Effector memory CD8-positive, alpha-beta T cell (primary cell): ENCODE data around the gene MYO10.

Experiments
- ATAC-seq: fragments of 150-1000 bp; cut with Tn5 transposase; replicated peaks from 2 replicates; pipeline ENCODE4 v1.10.0; 2021; ENCODE audit warnings: mild to moderate bottlenecking, moderate library complexity
- DNase-seq, 3 experiments: peaks; one replicate each; pipeline ENCODE4 v3.0.0; 2021
- H3K27ac Mint-ChIP-seq, 2 donors: one replicate each; pipeline ENCODE4 v1.8.0; 2022; ENCODE audit warnings: mild to moderate bottlenecking in 2 of 2, mixed read lengths in 2 of 2, moderate library complexity in 2 of 2
- H3K27me3 Mint-ChIP-seq, 2 donors: one replicate each; pipeline ENCODE4 v1.8.0; 2022; ENCODE audit warnings: mixed read lengths in 2 of 2
- H3K36me3 Mint-ChIP-seq: one replicate; pipeline ENCODE4 v1.8.0; 2022; ENCODE audit warnings: mild to moderate bottlenecking, moderate library complexity, mixed read lengths; ENCODE audit not compliant: insufficient read depth
- H3K4me1 Mint-ChIP-seq, 2 donors: one replicate each; pipeline ENCODE4 v1.8.0; 2022; ENCODE audit warnings: low read depth in 2 of 2, mixed read lengths in 2 of 2
- H3K4me3 Mint-ChIP-seq, 2 donors: one replicate each; pipeline ENCODE4 v1.8.0; 2022; ENCODE audit warnings: mild to moderate bottlenecking in 2 of 2, mixed read lengths in 2 of 2, moderate library complexity in 2 of 2
- H3K9me3 Mint-ChIP-seq, 2 donors: one replicate each; pipeline ENCODE4 v1.8.0; 2022; ENCODE audit warnings: mixed read lengths in 2 of 2

MYO10 gene

DNA sequence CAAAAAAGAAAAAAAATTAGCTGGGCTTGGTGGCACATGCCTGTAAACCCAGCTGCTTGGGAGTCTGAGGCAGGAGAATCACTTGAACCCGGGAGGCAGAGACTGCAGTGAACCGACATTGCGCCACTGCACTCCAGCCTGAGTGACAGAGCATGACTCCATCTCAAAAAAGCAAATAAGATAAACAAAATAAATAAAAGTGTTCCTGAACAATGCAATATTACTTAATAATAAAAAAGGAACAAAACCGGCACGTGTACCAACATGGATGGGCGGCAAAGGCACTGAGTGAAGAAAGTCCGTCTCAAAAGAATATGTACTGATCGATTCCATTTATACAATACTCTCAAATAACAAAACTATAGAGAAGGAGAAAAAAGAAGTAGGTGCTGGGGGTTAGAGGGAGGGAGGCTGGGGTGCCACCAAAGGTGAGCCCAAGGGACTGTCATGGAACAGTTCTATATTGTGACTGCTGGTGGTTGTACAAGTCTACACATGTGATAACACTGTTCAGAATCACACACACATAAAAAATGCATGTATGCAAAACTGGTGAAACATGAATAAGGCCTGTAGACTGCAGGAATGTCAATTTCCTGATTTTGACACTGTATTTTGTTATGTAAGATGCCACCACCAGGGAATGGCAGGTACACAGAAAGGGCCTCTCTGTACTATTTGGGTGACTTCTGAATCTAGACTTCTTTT lies 15.8 kb downstream of the MYO10 start:
- no peak for DNase-seq
- Mint-ChIP-seq H3K27ac (no peak overlapping the region), H3K36me3 (no peaks in the 10 kb centered on the region), H3K9me3 (peaks cover 2 to 6% of the 10 kb centered on the region in 2 donors), H3K27me3 (no peaks in the 10 kb centered on the region), H3K4me3 (no peak overlapping the region), H3K4me1 (no peaks in the 10 kb centered on the region)
- ATAC-seq, result no peak

DNA sequence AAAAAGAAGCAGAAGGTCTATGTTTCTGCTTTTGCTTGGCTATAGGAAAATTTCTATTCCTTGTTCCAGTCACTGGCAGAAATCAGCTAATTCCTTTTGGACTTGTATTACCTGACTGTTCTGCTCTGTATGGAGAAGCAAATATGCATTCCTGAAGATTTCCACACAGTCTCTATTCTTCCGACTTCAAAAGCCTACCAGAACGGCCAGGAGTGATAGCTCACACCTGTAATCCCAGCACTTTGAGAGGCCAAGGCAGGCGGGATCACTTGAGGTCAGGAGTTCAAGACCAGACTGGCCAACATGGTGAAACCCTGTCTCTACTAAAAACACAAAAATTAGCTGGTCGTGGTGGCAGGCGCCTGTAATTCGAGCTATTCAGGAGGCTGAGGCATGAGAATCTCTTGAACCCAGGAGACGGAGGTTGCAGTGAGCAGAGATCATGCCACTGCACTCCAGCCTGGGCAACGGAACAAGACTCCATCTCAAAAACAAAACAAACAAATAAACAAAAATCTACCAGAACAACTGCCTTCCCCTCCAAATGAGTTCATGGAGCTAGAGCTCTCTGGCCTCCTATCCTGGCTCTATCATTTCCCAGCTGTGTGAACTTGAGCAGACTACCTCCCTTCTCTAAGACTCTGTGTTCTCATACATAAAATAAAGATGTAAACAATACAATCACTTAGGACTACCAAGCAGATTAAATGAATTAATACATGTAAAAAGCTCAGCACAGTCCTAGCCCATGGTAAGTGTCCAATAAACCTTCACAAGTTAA lies 17.0 kb downstream of the MYO10 start:
- DNase-seq (no peak), ATAC-seq (no peak)
- no peak overlapping the region for H3K4me3 Mint-ChIP-seq
- H3K27ac Mint-ChIP-seq, result no peak overlapping the region
- no peaks in the 10 kb centered on the region for H3K27me3 Mint-ChIP-seq
- H3K9me3 Mint-ChIP-seq, result peaks cover 2 to 6% of the 10 kb centered on the region in 2 donors
- H3K4me1 Mint-ChIP-seq, result no peaks in the 10 kb centered on the region
- no peaks in the 10 kb centered on the region for H3K36me3 Mint-ChIP-seq

DNA sequence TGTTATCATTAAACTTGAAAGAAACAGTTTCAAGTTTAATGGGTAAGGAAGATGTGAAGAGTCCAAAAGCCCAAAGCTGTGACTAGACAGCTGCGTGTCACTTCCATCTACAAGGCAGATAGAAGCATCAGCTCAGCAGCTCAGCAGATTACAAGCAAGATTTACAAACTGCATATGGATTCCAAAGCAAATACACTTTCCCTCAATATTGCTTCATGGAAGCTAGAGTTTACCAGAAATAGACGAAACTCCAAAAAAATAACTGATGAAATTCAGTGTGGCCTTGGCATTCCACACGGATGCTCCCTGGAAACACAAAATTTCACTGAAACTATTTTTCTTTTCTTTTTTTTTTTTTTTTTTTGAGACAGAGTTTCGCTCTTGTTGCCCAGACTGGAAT lies 17.9 kb downstream of the MYO10 start:
- DNase-seq, result no peak
- H3K4me3 Mint-ChIP-seq, result no peak overlapping the region
- no peaks in the 10 kb centered on the region for H3K36me3 Mint-ChIP-seq
- no peak for ATAC-seq
- no peak overlapping the region for H3K27ac Mint-ChIP-seq
- H3K27me3 Mint-ChIP-seq, result no peaks in the 10 kb centered on the region
- no peaks in the 10 kb centered on the region for H3K4me1 Mint-ChIP-seq
- peaks cover 4 to 6% of the 10 kb centered on the region in 2 donors for H3K9me3 Mint-ChIP-seq

DNA sequence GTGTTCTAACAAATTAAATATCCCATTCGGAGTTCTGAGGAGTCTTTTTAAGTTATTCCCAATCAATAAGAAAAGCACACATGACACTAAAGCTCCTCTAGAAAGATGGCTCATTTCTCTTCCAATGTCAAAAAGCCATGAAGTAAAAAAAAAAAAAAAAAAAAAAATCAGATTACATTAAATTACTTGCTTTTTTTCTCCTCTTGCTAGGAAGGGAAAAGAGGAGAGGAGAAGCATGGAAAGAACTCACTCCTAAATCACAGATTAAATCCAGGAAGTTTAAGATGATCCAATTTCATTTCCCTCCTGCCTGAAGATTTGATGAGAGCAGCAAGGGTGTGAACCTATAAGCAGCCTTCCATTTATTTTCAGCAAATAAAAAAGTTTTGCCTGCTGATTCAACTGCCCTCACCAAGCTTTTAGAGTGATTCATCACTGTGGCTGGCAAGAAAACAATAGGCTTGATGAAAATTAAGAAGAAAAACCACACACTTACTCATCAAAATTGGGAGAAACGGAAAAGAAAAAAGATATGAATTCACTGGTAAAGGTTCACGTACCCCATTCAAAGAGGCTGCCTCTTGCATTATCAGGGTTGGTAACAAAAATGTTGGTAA lies 19.7 kb downstream of the MYO10 start:
- Mint-ChIP-seq H3K27me3 (no peaks in the 10 kb centered on the region), H3K4me1 (no peaks in the 10 kb centered on the region), H3K27ac (no peak overlapping the region), H3K9me3 (peaks cover 0 to 4% of the 10 kb centered on the region in 2 donors), H3K36me3 (no peaks in the 10 kb centered on the region), H3K4me3 (no peak overlapping the region)
- DNase-seq (no peak), ATAC-seq (no peak)

DNA sequence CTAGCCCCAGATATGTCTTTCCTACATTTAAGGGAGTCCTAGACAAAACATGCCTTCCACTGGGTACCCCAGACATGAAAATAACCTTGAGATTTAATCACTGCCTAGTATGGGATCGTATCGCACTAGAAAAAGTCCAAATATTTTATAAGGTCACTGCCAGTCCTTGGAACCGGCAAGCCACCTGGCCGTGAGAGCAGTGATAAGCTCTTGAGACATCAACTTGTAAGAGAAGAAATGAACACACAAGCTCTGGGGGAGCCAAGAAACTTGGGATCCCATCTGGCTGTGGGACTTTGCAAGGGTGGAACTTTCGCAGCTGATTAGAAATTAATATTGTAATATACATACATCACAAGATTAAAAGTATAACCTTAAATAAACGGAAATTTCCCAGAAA lies 21.5 kb downstream of the MYO10 start:
- Mint-ChIP-seq H3K9me3 (peaks cover 0 to 4% of the 10 kb centered on the region in 2 donors), H3K4me1 (no peaks in the 10 kb centered on the region), H3K36me3 (no peaks in the 10 kb centered on the region), H3K4me3 (no peak overlapping the region), H3K27ac (no peak overlapping the region), H3K27me3 (no peaks in the 10 kb centered on the region)
- DNase-seq (no peak), ATAC-seq (no peak)

DNA sequence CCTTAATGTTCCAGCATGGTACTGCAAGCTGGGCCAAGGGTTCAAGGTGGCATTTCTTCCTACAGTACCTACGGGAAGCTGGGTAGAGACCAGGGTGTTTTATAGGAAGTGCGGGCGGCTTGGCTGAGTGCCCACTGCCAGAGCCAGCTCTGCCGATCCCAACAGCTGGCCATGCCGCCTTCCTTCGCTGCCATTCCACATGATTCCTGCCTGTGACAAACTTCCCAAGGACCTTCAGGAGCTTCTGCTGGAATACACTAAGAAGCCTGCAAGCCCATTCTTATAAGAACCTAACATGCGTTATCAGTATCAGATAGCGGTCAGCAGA lies 22.0 kb downstream of the MYO10 start:
- ATAC-seq, result no peak
- H3K36me3 Mint-ChIP-seq, result no peaks in the 10 kb centered on the region
- H3K4me3 Mint-ChIP-seq, result no peak overlapping the region

DNA sequence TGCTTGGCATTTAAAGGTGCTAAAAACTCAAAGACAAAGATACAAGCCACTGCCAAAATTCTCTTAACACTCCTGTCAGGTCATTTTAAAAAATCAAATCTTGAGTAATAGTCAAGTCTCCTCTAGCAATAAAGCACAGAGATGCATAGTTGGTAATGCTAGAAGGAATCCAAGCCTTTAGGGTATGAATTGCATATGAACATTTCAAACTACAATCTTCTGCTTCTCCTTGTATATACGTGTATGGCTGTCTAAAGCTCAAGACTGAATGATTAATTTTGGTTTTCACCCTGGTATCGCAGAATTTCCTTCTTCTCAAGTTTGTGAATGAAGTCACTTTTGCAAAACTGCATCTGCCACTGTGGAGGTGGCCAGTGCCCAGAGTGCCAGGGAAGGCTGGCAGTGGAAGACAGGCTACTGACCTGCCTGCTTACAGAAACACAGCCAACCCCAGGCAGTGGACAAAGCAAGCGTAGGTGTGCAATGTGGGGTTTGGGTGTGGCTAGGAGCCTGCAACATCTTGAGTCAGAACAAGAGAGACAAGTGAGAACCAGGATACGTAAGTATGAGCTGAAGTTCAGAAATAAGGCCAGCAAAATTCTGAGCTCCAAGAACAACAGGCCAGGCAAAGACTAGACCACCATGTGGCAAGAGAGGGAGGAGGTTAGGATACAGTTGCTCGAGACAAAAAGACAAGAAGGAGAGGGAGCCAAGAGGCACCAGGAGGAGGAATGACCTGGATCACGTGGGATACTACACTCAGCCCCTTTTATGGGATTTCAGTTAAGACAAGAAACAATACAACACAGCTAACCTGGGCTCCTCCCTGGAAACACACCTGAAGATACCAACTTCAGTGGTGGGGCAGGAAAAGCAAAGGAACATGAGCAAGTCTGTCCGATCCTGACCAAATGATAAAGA lies 22.6 kb downstream of the MYO10 start:
- Mint-ChIP-seq H3K4me1 (no peaks in the 10 kb centered on the region), H3K27ac (no peak overlapping the region), H3K4me3 (no peak overlapping the region), H3K36me3 (no peaks in the 10 kb centered on the region), H3K27me3 (no peaks in the 10 kb centered on the region), H3K9me3 (peaks cover 0 to 6% of the 10 kb centered on the region in 2 donors)
- ATAC-seq (no peak), DNase-seq (no peak)

More for the DNA sequence above, 22.0 kb downstream of the MYO10 start:
- no peak for DNase-seq
- Mint-ChIP-seq H3K27ac (no peak overlapping the region), H3K27me3 (no peaks in the 10 kb centered on the region), H3K4me1 (no peaks in the 10 kb centered on the region), H3K9me3 (peaks cover 0 to 2% of the 10 kb centered on the region in 2 donors)

DNA sequence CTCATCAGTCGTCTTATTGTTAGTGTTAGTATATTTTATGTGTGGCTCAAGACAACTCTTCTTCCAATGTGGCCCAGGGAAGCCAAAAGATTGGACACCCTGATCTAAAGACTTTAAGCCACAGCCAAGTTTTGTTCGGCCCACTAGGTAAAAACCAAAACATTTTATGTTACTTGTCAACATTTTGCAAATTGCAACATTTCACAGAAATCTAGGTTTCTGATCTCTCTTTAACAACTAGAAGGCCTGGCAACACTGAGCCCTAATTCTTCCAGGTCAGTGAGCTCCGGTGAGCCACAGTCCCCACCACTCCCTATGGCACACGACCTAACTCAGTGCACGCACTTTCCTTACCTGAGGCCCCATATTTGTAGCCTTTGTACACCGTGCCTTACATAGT lies 24.0 kb downstream of the MYO10 start:
- Mint-ChIP-seq H3K4me3 (no peak overlapping the region), H3K27ac (no peak overlapping the region), H3K9me3 (peaks cover 0 to 6% of the 10 kb centered on the region in 2 donors), H3K27me3 (no peaks in the 10 kb centered on the region), H3K36me3 (no peaks in the 10 kb centered on the region), H3K4me1 (no peaks in the 10 kb centered on the region)
- ATAC-seq, result no peak
- DNase-seq, result no peak

DNA sequence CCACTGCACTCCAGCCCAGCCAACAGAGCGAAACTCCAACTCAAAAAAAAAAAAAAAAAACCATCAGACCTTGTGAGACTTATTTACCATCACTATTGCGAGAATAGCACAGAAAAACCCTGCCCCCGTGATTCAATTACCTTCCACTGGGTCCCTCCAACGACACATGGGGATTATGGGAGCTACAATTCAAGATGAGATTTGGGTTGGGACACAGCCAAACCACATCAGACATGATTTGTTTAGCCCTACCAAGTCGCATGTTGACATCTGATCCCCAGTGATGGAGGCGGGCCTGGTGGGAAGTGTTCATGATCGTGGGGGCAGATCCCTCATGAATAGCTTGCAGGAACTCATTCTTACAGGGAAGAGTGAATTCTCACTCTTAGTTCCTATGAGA lies 26.6 kb downstream of the MYO10 start:
- Mint-ChIP-seq H3K27me3 (no peaks in the 10 kb centered on the region), H3K4me1 (no peaks in the 10 kb centered on the region), H3K4me3 (no peak overlapping the region), H3K27ac (no peak overlapping the region), H3K36me3 (no peaks in the 10 kb centered on the region), H3K9me3 (peaks cover 0 to 11% of the 10 kb centered on the region in 2 donors)
- DNase-seq (no peak), ATAC-seq (no peak)

DNA sequence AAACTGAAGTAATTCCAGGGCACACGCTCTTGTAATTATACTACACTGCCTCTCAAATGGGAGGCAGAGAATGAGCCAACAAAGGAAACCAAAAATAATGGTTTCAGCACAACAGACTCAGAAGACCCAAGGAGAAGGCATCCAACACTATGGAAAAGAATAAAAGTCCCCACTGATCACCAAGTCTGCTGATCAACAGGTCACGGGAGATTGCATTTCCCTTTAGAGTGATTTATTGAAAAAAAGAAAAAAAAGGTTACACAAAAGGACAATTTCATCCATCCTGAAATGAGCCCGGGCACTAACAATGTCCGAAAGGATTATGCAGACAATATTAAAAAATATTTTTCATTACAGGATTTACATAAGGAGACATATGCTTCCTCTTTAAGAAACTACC lies 28.8 kb downstream of the MYO10 start:
- H3K9me3 Mint-ChIP-seq, result peaks cover 0 to 9% of the 10 kb centered on the region in 2 donors
- no peak for ATAC-seq
- no peak for DNase-seq
- H3K4me1 Mint-ChIP-seq, result no peaks in the 10 kb centered on the region
- H3K4me3 Mint-ChIP-seq, result no peak overlapping the region
- no peaks in the 10 kb centered on the region for H3K36me3 Mint-ChIP-seq
- no peaks in the 10 kb centered on the region for H3K27me3 Mint-ChIP-seq
- no peak overlapping the region for H3K27ac Mint-ChIP-seq

DNA sequence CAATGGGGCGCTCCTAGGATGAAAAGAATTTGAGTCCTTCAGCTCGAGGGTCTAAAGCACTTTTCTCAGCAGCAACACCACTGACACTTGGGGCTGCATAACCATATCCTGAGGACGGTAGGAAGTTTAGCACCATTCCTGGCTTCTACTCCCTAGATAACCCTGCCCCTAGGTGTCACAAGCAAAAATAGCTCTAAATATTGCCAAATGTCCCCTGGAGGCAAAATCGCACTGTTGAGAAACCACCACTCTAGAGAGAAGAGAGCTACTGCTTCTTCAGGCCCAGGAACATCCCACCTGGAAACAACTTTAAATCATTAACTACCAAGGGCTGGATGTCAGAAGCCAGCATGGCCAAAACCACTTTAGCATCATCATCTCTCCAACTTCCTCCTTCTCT lies 29.8 kb downstream of the MYO10 start:
- Mint-ChIP-seq H3K36me3 (no peaks in the 10 kb centered on the region), H3K27me3 (no peaks in the 10 kb centered on the region), H3K4me1 (no peaks in the 10 kb centered on the region), H3K9me3 (peaks cover 0 to 9% of the 10 kb centered on the region in 2 donors), H3K27ac (no peak overlapping the region), H3K4me3 (no peak overlapping the region)
- DNase-seq (no peak), ATAC-seq (no peak)

DNA sequence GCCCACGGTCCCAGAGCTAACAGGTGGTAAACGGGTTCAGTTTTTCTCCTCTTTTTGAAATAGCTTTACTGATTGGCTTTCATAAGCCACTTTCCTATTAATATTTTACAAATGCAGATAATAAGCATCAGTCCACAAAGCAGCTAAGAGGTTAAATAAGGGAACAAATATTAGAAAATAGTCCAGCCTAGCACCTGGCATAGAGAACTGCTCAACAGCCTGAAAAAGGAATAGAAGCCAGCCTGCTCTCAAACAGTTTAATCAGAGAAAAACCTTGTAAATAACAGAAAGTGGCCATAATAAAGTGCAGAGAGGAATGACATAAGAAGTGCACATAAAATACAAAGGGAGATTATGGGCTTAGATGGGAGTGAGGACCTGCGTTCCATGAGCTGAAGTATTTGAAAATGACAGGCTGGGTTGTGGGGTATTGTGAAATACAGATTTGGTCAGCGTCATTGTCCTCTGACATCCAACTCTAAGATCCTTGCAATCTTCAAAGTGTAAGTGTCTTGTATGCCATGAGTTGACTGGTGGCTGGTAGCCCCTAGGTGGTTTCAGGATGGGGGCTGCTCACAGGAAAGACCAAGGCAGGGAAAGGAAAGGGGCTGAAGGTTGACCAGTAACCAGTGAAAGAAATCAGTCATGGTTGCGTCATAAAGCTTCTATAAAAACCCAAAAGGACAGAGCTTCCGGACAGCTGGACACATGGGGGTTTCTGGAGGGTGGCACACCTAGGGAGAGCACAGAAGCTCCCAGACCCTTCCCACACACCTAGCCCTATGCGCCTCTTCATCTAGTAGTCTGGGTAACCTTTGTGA lies 32.4 kb downstream of the MYO10 start:
- ATAC-seq (no peak), DNase-seq (no peak)
- Mint-ChIP-seq H3K27ac (no peak overlapping the region), H3K4me3 (no peak overlapping the region), H3K36me3 (no peaks in the 10 kb centered on the region), H3K9me3 (peaks cover 0 to 6% of the 10 kb centered on the region in 2 donors), H3K4me1 (no peaks in the 10 kb centered on the region), H3K27me3 (no peaks in the 10 kb centered on the region)
